Testis (tissue), 3 donors: ENCODE data around the gene MMP15. TPM values are rescaled to one million over a fixed set of nuclear protein-coding genes. Genes with fewer than 3 reads are reported as not detected.

Experiments used
- DNase-seq: peaks from one replicate; pipeline ENCODE4 v3.0.0-alpha.2; 2019
- H3K27ac ChIP-seq, 2 donors: fragments of 200-600 bp; sonication (generic); one replicate each; pipeline ENCODE4 v1.5.1; 2019
- H3K27me3 ChIP-seq: fragments of 200-600 bp; sonication (generic); one replicate; pipeline ENCODE4 v1.5.1; 2019
- H3K36me3 ChIP-seq: fragments of 200-600 bp; sonication (generic); one replicate; pipeline ENCODE4 v1.5.1; 2017; ENCODE audit warnings: low read depth; ENCODE audit errors: missing control alignments
- H3K4me1 ChIP-seq: fragments of 200-600 bp; sonication (generic); one replicate; pipeline ENCODE4 v1.5.1; 2019
- H3K4me3 ChIP-seq, 2 donors: fragments of 200-600 bp; sonication (generic); one replicate each; pipeline ENCODE4 v1.5.1; 2017 to 2019
- H3K9me3 ChIP-seq: fragments of 200-600 bp; sonication (generic); one replicate; pipeline ENCODE4 v1.5.1; 2017
- CTCF ChIP-seq, 3 experiments: fragments of 450-650 bp in 2 of 3; fragments of 200-600 bp in 1 of 3; sonication (generic) in 1 of 3; IDR thresholded peaks; one replicate each; pipeline ENCODE4 v1.5.1; 2016 to 2019; ENCODE audit warnings: antibody characterized with exemption in 3 of 3, mild to moderate bottlenecking in 2 of 3, moderate library complexity in 1 of 3
- POLR2A ChIP-seq: fragments of 450-650 bp; IDR thresholded peaks from one replicate; pipeline ENCODE4 v1.6.1; 2017; ENCODE audit warnings: antibody characterized with exemption, mild to moderate bottlenecking, moderate library complexity
- WGBS, 2 donors: methylation state at CpG; one replicate each; pipeline ENCODE4 v1.1.5; 2018; 5-methylcytosine and 5-hydroxymethylcytosine counted together
- intact Hi-C: fragments of 100-400 bp; cut with DNase I; formaldehyde crosslinking; loops from one replicate; pipeline ENCODE4 v1.15.1; 2023; ENCODE audit warnings: low total_unique reads
- polyA plus RNA-seq: library from polyadenylated mRNA; stranded (reverse); fragments of 350-450 nt; fragmentation: Illumina TruSeq; extraction: RNeasy Lipid Tissue Mini Kit (QIAGEN cat#74804); gene quantifications from one replicate; pipeline ENCODE4 v1.2.3, GENCODE V29; 2014; ENCODE audit warnings: low read depth, low replicate concordance; ENCODE audit not compliant: insufficient read depth
- total RNA-seq, 2 donors: library from RNA; depleted of rRNA; stranded (reverse); fragments of >200 nt; gene quantifications; one replicate each; pipeline ENCODE4 v1.2.3, GENCODE V29; 2016

MMP15 gene
- total and polyA plus RNA-seq, 3 donors from 2014 or later = 80.6 to 300 (median 194) TPM

DNA sequence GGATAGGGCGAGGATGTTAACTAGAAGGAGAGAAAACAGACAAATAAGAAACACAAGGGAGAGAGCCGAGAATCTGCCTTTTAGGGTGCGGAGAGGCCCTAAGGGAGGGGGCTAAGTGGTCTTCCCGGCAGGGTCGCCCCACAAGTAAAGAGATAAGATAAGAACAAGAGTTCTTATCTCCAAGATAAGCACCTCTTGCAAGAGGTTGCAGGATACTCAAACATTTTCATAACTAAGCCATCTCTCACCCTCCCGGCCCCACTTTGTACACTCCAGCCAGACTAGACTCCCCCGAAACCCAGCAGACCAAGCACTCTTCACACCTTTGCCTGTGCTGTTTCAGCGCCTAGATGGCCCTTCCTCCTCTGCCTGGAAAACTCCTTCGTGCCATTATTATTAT lies 39.4 kb upstream of the MMP15 start:
- DNase-seq = no peak
- Histone ChIP-seq H3K36me3 (no peaks in the 10 kb centered on the region), H3K9me3 (no peaks in the 10 kb centered on the region), H3K27ac (no peak overlapping the region), H3K4me3 (no peak overlapping the region), H3K4me1 (peaks cover 4% of the 10 kb centered on the region), H3K27me3 (no peaks in the 10 kb centered on the region)
- intact Hi-C loops = no loop called here
- TF ChIP-seq POLR2A = no peak
- TF ChIP-seq CTCF (IDR thresholded peaks at IDR 0.05) = no peak
- 53 to 64% methylated on average over 9 of the region's 9 CpGs for WGBS, 2 donors

DNA sequence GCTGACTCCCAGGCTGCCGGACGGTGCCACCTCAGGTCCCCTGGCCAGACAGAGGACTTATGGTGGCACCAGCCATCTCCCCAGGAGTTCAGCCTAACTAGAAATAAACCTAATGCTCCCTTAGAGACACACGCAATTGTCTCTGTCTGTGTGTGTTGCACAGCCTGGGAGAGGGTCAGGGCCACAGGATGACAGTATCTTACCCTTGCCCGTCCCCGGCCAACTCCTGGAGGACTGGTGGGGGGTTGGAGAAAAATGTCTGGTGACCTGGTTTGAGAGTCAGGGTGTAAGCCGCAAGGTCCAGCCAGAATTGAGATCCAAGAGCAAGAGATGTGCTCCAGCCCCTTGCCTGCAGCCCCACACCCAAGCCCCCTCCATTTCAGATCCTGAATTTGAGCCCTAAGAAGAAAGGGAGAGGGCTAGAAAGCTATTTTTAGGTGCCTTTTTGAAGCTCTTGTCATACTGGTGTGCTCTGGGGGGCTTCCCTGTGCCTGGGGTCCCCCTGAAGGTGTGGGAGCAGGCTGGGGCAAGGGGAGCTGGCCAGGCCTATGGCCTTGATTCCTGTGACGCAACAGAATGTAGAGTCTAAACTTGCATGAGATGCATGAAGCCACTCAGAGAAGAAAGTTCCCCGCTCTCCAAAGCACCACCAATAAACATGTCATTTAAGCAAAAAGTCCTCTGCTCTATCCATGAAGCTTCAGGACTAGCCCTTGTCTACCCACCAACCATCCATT lies 37.9 kb upstream of the MMP15 start:
- no peaks in the 10 kb centered on the region for H3K27me3 ChIP-seq
- H3K4me3 ChIP-seq = no peak overlapping the region
- 92 to 96% methylated on average over 8 of the region's 8 CpGs for WGBS, 2 donors
- TF ChIP-seq CTCF (IDR thresholded peaks at IDR 0.05) (no peak), POLR2A (no peak)
- intact Hi-C loops = no loop called here
- H3K27ac ChIP-seq = no peak overlapping the region
- H3K9me3 ChIP-seq = no peaks in the 10 kb centered on the region
- peaks cover 4% of the 10 kb centered on the region for H3K4me1 ChIP-seq
- no peaks in the 10 kb centered on the region for H3K36me3 ChIP-seq
- no peak for DNase-seq

DNA sequence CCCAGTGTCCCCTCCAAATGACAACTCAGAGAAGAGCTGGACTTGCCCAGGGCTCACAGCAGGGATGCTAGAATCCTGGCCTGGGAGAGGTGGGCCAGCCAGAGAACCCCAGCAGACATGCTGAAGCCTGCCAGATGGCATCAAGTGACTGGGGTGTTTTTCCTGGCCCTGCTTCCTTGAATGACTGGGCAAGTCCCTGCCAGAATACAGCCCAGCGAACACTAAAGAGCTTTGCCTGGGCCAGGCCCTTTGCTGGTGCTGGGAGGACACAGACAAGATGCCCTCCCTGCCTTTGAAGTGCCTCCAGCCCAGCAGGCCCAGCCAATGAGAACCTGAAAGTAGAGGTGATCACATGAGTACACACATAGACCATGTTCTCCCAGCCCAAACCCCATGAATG lies 36.6 kb upstream of the MMP15 start:
- no peak overlapping the region for H3K27ac ChIP-seq
- no peak for DNase-seq
- no peaks in the 10 kb centered on the region for H3K36me3 ChIP-seq
- 84% methylated on average over 1 of the region's 1 CpG; no CpG with 5 or more reads in 1 of the 2 donors for WGBS, 2 donors
- no peaks in the 10 kb centered on the region for H3K27me3 ChIP-seq
- intact Hi-C loops = no loop called here
- TF ChIP-seq POLR2A (no peak), CTCF (IDR thresholded peaks at IDR 0.05) (no peak)
- no peak overlapping the region for H3K4me3 ChIP-seq
- no peaks in the 10 kb centered on the region for H3K9me3 ChIP-seq
- H3K4me1 ChIP-seq = peaks cover 4% of the 10 kb centered on the region

DNA sequence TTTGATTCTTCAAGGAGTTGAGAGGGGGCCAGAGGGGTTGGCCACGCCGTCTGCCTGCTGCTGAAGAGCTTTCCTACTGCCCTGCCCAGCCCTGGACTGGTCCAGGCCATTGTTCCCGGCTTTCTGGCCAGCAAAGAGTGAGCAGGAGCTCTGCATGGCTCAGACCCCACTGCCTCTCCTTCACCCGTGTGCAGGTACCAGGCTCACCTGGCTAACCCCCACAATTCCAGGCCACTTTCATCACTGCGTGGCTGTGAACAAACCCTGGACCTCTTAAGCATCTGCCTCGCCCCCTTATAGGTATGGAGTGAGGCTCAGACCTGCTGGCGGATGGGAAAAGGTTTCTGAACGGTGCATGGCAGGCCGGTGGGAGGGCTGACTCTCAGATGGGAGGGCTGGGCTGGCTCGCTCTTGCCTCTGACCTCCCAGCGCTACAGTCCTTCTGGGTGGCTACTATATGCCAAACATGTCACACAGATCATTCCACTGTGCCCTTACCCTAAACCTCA lies 33.9 kb upstream of the MMP15 start:
- Histone ChIP-seq H3K4me1 (no peaks in the 10 kb centered on the region), H3K27me3 (no peaks in the 10 kb centered on the region), H3K4me3 (no peak overlapping the region), H3K9me3 (no peaks in the 10 kb centered on the region), H3K27ac (no peak overlapping the region), H3K36me3 (no peaks in the 10 kb centered on the region)
- no peak for DNase-seq
- 91% methylated on average over 5 to 11 of the region's 11 CpGs for WGBS, 2 donors
- intact Hi-C loops = no loop called here
- no peak for TF ChIP-seq POLR2A
- no peak for TF ChIP-seq CTCF (IDR thresholded peaks at IDR 0.05)

DNA sequence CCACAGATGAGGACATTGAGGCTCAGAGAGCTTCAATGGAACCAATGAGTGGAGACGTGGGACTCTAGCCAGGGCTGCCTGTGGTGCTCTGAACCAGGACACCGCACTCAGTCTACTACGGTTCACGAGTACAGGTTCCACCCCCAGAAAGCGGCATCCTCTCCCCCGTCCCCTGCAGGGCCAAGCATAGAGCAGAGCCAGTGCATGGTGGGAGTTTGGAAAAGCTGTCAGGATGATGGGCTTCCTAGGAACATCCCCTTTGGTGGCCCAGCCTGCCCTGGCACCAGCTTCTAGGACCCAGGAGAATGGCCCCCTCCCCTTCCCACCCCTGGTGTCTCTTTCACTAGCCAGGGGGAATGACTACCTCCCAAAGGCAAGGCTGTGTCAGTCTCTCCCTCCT lies 33.5 kb upstream of the MMP15 start:
- intact Hi-C loops = no loop called here
- TF ChIP-seq POLR2A (no peak), CTCF (IDR thresholded peaks at IDR 0.05) (no peak)
- Histone ChIP-seq H3K36me3 (no peaks in the 10 kb centered on the region), H3K27ac (no peak overlapping the region), H3K27me3 (no peaks in the 10 kb centered on the region), H3K9me3 (no peaks in the 10 kb centered on the region), H3K4me3 (no peak overlapping the region), H3K4me1 (no peaks in the 10 kb centered on the region)
- no peak for DNase-seq
- 92 to 95% methylated on average over 6 of the region's 6 CpGs for WGBS, 2 donors
